Stimulated activated CD4-positive, alpha-beta T cell treated with anti-CD3 and anti-CD28 coated beads, Interleukin-1b, Interleukin-23, amount 100 ng/mL, for 4 hours (primary cell): ENCODE measurements around the gene SMIM32.

Experiments
- DNase-seq, 2 donors: peaks; one replicate each; pipeline ENCODE4 v3.0.0-alpha.2; 2020; ENCODE audit warnings: low read depth in 2 of 2

SMIM32 gene

GRCh38 chr5:136207631-136208030 is 14.7 kb upstream of the SMIM32 start:
- no peak for DNase-seq

- no peak for DNase-seq
Observed at GRCh38 chr5:136206361-136206760, 13.4 kb upstream of the SMIM32 start.

DNA sequence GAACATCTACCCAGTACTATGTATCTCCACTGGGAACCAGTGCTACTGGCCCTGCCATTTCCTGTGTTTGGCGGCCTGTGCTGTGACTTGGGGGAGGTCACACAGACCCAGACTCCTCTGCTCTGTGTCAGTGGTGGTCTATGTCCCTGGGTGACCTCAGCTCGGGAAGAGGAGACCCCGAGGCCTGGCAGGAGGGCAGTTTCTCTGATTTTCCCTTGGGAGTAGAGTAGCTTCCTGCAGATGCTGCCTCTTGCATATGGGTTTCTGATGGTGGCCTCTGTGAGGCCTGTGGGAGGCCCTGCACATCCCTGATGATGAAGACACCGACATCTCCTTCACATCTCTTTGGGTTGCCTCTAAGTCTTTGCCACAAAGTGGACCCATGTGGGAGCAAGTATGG is 13.0 kb upstream of the SMIM32 start:
- no peak for DNase-seq

DNA sequence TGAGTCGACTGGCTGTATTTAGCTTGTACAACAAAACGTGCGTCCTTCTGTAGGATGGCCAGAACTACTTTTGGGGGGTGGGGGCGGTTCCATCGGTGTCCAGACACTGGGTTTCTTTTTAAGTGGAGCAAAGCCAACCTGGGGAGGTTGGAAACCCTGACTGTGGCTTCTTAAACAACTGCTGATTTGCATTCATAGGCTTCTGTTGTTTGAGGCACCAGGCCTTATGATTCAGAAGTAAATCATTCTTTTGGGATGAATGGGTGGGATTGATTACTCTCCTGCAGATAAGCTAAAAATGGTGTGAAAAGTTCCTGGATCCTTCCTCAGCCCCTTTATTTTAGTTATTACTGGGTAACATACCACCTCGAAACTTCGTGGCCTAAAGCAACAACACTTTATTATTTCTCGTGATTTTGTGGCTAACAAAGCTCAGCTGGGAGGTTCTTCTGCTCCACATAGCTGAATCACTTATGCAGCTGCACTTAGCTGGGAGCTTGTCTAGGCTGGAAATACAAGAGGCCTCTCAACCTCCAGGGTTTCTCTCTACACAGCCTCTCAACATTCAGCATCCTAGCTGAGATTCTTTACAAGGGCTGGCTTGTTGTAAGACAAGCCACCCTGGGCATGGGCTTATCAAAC is 12.2 kb upstream of the SMIM32 start:
- DNase-seq: no peak

DNA sequence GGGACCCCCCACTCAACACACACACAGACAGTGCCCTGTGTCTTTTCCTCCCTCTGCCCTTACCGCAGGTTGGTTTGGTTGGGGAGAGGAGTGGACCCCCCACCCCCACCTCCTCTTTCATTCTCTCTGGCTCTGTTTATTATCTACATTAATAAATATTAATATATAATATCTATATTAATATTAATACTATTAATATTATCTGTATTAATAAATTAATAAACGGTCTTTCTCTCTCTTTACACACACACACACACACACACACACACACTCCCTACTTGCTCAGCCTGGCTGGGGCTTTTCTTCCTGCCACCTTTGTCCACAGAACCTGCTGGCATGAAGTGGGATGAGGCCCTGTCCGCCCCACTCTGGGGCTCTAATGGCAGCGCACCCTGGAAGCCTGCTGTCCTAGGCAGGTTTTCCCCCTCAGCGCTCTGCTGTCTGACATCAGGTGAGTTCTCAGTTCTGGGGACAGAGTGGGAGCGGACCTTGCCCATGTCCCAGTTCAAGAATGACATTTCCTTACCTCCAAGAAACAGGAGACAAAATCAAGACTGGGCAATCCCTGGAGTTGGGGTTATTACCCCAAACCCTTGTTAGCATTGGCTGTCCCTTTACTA is 10.5 kb upstream of the SMIM32 start:
- no peak for DNase-seq

- DNase-seq: no peak
Observed at GRCh38 chr5:136202469-136203205, 9.7 kb upstream of the SMIM32 start.

- no peak for DNase-seq
Observed at GRCh38 chr5:136201870-136202269, 8.9 kb upstream of the SMIM32 start.

- no peak for DNase-seq
Observed at GRCh38 chr5:136200761-136201160, 7.8 kb upstream of the SMIM32 start.

- DNase-seq: no peak
Observed at GRCh38 chr5:136200130-136200529, 7.2 kb upstream of the SMIM32 start.

DNA sequence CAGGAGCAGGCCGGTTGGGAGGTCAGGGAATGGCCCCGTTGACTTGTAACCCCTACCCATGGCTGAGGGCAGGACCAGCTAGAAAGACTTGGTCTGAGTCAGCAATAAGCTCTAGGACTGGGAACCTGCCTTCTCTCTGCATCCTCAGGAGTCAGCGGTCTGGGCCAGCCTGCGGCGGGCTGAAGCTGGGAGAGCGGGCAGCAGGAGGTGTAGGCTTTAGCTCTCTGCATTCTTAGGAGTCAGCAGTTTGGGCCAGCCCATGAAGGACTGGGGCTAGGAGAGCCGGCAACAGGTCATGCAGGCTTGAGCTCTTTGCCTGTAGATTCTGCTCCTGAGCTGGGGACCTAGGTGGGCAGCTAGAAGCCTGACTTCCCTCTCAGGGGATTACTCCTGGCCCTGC is 6.4 kb upstream of the SMIM32 start:
- no peak for DNase-seq

- DNase-seq: no peak
Observed at GRCh38 chr5:136198453-136198852, 5.5 kb upstream of the SMIM32 start.

DNA sequence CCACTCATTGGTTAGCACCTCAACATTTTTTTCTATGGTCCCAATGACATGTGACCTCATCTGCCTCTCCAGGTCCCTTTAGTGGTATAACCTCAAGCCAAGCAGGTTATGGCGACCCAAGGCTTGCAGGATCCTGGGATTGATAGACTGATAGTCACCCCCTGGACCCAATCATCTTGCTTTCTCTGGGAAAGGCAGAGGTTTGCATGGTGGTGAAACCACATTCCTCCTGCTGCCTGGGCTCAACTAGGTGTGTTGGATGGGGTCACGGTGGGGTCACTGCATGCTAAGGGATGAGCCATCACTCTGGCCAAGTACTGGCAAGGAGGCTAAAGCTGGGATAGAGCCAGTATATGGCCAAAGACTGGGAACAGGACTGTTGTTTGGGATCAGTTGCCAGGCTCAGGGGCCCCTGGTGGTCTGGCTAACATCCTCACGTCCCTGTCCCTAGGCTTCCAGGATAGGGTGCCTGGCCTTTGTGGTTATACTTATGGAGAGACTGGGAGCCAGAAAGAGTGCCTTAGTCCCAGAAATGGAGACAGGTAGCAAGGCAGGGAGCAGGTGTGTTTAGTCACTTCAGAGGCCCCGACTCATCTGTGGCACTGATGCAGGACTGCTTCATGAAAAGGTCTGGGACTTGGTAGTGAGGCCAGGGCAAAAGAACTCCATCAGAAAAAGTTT is 4.6 kb upstream of the SMIM32 start:
- DNase-seq: no peak

DNA sequence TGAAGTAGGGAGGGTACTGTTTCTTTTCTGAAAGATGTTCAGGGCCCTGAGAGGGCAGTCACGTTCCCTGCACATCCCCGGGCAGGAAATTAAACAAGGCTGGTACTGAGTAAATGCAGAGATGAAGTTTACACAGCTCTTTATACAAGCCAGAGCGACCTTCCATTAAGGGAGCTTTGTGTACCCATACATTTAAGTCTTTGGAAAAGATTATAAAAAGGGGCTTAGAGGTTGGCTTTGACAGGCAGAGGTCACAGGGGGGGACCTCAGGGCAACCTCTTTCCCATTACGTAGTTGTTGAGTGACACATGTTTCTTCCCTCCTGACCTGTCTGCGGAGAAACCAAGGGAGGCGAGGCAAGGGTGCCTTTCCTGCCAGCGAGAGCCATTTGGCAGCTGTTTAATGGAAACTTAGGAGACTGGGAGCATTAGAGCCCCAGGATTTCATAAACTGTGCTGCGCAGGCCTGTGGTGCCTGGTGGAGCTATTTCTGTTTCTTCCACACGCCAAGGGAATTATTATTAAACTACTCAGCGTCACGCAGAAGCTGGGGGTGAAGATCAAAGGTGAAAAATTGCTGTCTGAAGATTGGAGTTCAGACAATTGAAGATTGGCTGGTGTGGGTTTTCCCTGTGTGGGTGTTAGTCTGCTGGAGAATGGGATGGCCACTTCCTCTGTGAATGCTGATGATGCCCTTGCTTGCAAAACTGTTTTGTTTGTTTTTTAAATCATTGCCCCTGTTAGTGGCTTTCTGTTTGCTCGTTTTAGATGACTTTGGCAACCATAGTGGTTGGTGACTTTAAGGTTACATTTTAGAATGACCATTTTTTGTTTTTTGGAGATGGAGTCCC is 3.2 kb upstream of the SMIM32 start:
- DNase-seq: no peak

- no peak for DNase-seq
Observed at GRCh38 chr5:136194576-136194975, 1.6 kb upstream of the SMIM32 start.

DNA sequence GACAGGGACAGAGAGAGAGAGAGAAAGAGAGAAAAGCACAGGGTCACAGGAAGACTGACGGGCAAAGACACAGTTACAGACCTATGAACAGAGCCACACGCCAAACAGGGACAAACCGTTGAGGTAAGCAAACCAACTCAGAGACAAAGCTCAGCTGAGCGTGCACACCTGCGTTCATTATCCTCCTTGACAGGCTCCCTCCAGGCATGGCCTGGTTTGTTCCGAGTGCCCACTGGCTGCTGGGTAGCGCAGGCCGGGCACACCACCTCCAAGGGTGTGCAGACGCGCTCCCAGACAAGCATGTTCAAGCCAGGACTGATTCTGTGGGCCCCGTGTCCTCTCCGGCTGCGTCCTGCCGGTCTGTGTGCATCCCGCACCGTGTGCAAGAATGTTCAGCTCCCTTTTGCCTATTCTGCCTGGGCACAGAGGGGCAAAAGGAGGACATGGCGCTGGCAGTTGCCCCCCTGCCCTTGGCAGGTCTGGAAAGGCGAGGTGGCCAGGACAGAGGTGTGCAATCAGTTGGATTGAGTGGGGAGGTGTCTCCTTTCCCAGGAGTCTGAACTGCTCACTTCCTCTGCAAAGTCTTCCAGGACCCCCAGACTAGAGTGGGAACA is 467 bp upstream of the SMIM32 start:
- DNase-seq: no peak

DNA sequence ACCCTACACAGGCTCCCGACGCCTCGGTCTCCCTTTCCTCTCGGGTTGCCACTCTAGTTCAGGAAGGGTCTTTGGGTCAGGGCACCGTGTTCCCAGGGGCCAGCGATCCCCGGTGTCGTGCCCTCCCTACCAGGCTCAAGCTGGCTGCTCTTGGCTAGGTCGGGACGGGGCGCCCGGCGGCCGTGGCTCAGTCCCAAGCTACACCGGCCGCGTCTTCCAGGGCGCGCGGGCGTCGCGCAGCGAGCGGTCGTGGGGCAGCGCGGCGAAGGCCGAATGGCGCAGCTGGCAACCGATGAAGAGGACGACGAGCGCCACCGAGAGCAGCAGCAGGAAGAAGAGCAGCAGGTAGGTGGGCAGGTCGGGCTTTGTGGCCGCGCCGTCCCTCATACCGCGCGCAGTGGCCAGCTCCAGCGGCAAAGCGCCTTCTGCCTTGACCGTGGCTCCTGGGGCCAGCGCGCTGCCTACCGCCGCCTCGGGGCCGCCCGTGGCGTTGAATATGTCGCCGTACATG is 892 bp downstream of the SMIM32 start:
- no peak for DNase-seq

DNA sequence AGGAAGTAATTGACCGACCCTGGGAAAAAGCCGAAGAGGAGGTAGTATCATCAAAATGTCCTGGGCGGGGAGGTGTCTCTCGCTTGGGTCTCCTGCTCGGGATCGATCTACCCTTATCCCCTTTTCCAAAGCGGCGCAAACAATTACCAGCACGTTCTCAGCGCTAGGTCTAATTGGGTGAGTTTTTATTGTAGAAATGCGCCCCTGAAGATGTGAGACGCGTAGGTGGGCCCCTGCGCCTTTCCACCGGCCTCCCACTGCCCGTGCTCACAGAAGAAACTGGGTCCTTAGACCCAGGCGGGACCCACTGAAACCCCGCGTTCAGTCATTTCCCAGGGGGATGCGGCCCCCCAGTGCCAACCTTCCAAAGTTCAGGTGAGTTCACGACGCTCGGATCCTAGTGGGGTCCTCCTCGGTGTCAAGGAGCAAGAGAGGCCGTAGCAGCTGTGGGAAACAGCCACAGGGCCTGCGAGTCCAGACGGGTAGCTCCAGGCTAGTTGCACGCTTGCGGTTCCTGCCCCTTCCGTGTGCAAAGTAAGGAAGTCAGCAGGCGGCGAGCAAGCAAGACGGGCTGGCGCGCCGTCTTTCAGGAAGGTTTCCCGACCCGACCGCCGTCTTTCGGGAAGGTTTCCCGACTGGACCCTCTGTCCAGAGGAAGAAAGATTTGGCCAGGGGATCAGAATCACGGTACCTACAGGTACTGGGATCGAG is 1.5 kb downstream of the SMIM32 start:
- DNase-seq: no peak

DNA sequence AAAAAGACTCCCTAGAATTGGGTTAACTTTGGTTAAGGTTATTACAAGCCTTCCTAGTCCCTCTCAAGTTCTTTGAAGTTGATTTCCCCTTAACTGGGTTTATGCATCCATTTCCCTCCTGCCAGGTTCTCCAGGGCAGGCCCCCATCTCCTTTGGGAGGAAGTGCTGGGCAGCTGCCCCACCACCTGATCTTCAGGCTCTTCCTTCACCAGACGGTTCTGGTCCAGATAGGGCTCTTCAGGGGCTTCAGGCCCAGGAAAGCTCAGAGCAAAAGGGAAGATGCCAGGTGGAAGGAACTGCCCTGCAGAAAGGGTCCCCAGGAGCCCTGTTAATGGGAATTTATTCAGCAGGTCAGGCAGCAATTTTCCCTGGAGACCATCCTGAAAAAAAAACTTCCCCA is 2.1 kb downstream of the SMIM32 start:
- DNase-seq: no peak

DNA sequence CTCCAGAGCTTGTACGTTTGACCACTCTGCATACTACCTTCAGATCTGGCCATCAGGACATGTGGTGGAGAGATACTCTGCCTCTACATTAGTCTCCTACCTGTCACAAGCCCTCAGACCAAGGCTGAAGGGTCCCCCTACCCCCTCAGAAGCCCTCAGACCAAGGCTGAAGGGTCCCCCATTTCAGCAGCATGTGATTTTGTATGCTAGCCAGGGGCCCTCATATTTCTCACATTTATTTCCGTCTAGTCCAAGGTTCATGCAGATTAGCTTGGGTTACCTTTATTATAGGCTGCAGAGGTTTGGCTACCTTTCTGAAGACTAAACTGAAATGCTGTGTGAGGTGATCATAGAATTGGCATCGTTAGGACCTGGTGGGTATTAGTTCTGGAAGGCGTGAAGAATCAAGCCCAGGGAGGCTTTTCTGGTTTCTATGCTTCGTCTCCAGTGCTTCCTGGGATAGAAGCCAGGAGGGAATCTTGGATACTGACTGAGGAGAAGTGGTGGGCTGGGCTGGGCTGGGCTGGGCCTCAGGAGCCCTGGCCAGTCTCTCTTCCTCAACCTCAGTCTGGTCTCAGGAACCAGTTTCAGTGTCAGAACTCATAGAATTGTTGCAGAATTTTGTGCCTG is 2.8 kb downstream of the SMIM32 start:
- no peak for DNase-seq

DNA sequence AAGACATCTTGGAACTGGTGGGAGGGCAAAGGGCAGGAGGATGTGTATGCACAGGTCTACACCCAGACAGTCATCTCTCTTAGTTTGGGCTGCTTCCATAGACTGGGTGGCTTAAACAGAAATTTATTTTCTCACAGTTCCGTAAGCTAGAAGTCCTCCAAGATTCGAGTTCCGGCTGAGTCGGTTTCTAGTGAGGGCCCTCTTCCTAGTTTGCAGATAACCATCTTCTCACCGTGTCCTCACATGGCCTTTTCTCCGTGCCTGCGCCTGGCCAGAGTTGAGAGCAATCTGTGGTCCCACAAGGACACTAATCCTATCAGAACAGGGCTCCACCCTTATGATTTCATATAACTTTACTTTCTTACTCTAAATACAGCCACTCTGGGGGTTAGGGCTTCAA is 4.1 kb downstream of the SMIM32 start:
- DNase-seq: no peak
